Anterior cingulate cortex (tissue), 58 donors: ENCODE data around the gene PNPLA8.
"Not testable (repeated sequence)": the region's sequence is repeated elsewhere in the genome, so short reads cannot be mapped to it uniquely, and the experiment has no call there.

Experiments used
- DNase-seq, 58 donors: peaks; one replicate each; lab custom pipeline; 2025; lab: John Stamatoyannopoulos, UW

The PNPLA8 gene

GRCh38 chr7:108533712-108534111 lies 7.8 kb upstream of the PNPLA8 start:
- DNase-seq, result no peak

- no peak for DNase-seq
Observed at GRCh38 chr7:108529341-108529740, 3.4 kb upstream of the PNPLA8 start.

GRCh38 chr7:108528183-108528712 lies 2.3 kb upstream of the PNPLA8 start:
- DNase-seq, result no peak

- no peak for DNase-seq
Observed at GRCh38 chr7:108526768-108527017, 758 bp upstream of the PNPLA8 start.

DNA sequence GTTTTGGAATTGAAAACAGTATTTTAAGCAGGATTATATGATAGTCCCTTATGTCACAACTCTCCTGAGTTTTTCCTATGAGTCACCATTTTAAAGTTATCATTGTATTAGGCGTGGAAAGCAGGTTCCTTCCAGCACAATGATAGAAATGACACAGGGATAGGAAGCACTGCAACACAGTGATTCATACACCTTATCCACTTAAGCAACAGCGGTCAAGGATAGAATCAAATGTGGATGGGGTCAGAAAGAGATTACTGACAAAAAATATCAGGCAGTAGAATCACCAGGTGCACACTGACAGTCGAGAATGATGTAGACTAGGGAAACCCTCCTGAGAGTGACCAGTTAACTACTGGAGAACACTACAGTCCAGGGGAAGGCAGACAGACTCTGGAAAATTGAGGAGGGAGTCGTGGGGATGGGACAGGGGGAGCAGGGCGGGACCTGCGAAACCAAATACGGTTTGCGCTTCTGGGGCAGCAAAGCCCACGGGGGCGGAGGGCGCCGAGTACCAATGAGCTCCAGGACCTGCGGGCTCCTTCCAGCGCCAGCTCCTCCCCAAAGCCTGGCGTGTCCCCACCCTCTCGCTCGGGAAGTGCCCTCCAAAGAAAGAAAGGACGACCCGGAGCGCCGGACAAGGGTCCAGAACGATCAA lies 479 bp downstream of the PNPLA8 start:
- DNase-seq, result peak in 6 of 58 donors; percentile 87 to 92 (median 89)

DNA sequence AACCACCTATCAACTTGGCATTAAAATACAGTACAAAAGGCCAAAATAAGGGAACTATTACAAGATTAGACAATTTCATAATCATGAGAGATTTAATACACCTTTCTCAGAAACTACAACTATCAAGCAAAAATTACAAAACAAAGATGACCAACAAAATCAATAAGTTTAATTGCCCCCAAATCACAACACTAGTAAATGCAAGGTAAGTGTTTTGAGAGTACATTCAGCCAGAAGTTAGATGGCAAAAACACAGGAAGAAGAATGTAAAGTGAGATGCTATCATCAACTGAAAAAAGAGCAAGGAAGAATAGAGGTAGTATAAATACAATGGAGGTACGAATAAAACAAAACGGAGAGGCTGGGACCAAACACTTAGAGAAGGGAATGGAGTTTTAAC lies 3.2 kb downstream of the PNPLA8 start:
- no peak for DNase-seq

DNA sequence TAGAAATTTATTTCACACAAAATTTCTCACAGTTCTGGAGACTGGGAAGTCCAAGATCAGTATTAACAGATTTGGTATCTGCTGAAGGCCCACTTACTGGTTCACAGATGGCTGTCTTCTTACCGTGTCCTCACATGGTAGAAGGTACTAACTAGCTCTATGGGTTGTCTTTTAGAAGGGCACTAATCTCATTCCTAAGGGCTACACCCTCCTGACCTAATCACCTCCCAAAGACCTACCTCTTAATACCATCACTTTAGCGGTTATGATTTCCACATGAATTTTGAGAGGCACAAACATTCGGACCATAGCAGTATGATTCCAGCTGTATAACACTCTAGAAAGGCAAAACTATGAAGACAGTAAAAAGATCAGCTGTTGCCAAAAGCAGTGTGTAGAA lies 8.0 kb downstream of the PNPLA8 start:
- no peak for DNase-seq

DNA sequence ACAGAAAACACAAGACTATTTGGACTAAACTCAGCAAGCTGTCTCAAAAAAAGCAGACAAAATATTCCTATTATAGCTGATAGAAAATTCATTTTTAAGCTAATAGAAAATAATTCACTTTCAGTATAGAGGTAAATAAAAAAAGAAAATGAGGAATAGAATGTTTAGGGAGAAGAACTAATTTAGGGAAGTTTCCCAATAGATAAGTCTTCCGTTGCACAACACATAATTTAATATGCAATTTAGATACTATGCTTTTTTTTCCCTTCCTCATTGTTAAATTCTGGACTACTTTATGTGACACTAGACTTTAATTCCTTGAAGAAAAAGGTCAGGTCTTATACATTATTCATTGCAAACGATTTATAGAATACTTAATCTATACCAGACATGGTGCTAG lies 10.3 kb downstream of the PNPLA8 start:
- no peak for DNase-seq

- DNase-seq, result peak in 1 of 58 donors; percentile 2
Observed at GRCh38 chr7:108515013-108515412, 10.9 kb downstream of the PNPLA8 start.

DNA sequence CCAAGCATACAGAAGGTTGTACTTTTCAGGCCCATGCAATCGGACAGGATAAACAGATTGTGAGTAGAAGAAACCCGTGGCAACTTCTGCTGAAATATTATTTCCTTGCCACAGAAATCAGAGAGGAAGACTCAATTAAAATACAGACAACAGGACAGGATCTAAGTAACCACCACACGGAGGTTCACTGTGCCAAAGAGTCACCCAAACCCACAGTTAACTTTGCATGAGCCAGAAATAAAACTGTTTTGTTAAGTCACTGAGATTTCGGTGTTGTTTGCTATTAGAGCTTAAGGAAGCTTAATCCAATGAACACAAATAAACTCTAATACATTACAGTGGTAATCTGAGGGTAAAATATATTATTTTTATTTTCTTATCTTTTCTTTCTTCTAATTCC lies 14.0 kb downstream of the PNPLA8 start:
- no peak for DNase-seq

- not testable (repeated sequence) for DNase-seq
Observed at GRCh38 chr7:108504576-108504975, 21.4 kb downstream of the PNPLA8 start.

DNA sequence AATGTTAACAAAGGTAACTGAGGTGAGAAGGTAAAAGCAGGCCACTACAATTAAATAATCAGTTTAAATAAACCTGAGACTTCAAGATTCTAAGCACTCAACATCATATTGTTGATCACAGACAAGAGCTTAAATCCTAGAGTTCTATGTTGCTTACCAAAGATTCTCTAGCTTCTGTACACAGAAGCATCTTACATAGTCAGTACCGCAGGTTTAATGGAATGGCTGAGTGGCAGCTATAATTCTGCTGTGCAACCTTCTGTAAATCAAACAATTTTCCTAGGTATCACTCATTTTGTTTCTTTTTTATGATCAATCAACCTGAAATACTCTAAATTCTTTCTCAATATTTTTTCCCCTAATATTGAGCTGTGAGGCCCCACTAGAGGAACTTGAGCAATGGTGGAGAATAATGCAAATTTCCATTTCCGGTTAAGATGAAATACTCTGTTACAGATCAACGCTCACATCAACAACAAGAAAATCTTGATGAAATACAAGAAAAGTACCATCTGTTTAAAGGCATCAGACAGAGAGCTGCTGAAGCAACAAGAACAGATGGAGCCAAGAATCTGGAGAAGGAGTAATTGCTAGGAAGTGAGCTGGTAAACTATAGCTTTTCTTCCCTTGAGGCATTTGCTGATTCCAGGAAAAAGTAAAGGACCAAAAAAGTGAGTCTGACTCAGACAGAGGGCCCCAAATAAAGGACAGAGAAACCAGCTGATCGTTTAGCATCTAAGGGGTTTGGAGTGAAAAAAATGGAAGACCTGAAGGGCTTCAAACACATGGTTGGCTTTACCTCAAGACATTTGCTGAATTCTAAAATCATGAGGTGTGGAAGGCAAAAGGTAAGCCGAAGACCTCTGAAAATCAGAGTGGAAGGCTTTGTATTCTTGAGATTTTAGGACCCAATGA lies 22.6 kb downstream of the PNPLA8 start:
- peak in 2 of 58 donors; percentile 17 to 25 for DNase-seq

GRCh38 chr7:108499566-108499965 lies 26.4 kb downstream of the PNPLA8 start:
- no peak for DNase-seq

DNA sequence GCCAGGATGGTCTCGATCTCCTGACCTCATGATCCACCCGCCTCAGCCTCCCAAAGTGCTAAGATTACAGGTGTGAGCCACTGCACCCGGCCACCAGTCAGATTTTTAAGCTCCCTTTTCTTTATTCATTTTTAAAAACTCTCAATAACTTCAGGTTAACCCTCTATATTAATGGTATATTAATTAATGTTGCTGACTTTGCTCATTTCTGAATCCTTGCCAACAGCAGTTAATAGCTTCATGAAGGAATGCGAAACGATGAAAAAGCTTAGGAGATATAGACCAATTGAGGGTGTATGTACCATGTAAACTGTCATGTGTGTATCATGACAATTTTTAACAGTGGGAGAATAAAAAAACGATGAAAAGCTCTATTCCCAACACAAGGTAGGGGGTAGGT lies 27.5 kb downstream of the PNPLA8 start:
- no peak for DNase-seq

GRCh38 chr7:108497082-108497725 lies 28.7 kb downstream of the PNPLA8 start:
- DNase-seq, result peak in 11 of 58 donors; percentile 1 to 40 (median 7)

GRCh38 chr7:108492742-108493141 lies 33.2 kb downstream of the PNPLA8 start:
- DNase-seq, result no peak

DNA sequence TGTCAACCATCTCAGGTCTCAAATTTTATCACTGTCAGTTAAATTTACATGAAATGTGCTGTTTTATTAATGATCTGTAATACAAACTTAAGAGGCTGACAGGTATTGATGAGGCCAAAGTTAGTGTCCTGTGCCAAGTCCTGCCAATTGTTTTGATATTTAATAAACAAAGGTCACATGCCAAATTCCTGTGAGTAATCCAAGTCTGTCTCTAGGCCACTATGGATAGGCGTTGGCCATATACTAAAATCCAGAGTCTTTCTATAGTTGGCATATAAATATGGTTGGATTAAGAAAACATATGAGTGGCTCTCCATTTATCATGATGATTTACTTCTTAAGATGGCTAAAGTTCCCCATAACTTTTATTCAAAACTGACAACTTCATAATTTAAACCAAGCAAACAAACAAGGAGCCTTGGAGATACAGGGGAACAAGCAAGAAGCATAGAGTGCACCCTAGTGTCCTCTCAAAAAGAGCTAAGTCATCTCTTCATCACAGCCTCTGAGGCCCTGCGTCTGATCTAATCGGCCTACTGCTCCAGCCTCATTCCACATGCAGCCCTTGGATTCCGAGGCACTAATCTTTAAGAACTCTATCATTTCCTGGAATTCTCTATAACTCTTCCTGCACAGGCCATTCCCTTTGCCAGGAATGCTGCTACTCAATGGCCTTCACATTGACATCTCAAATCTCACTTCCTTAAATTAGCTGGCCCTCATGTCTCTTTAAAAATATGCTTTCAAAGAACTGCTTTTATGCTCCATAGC lies 37.0 kb downstream of the PNPLA8 start:
- no peak for DNase-seq

GRCh38 chr7:108487646-108488045 lies 38.3 kb downstream of the PNPLA8 start:
- no peak for DNase-seq

DNA sequence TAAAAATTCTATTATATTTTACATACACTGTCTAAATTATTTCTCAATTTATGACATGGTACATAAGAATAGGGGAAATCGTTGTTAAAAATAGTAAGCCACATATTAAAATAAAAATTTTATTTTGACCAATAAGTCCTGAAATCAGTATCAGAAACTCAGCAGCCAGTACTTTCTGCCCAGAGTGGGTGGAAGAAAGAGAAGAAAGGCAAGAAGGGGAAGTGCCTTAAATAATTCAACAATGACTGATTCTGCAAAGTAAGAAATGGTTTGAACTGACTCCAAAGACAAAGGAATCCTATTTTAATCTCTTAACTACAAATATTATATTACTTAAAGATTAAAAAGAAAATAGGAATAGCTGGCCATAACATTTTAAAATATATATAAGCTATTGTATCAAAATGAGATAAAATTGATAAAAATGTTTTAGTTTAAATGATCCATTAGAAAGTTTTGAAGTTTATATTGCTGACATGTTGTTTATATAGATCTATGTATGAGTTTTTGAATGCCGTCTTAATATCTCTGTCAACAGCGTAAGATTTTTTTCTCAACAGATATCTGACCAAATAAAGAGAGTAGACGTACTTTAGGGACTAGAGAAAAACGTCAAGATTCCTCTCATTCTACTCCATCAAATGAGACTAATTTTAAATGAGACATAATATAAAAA lies 39.5 kb downstream of the PNPLA8 start:
- DNase-seq, result no peak

GRCh38 chr7:108484137-108484536 lies 41.8 kb downstream of the PNPLA8 start:
- no peak for DNase-seq
